ENCODE data around the gene ERCC8.
A peak's percentile ranks its signal among the peaks of the same experiment; 100 is the strongest.
"Not testable (repeated sequence)": the region's sequence is repeated elsewhere in the genome, so short reads cannot be mapped to it uniquely, and the experiment has no call there.

Gene ERCC8

GRCh38 chr5:60916646-60917045 is 28.2 kb downstream of the ERCC8 start:
- DNase-seq (ENCODE audit: low read depth, low spot score): no peak

- no peak for DNase-seq (ENCODE audit: low read depth, low spot score)
Observed at GRCh38 chr5:60903356-60903755, 41.5 kb downstream of the ERCC8 start.

- DNase-seq (ENCODE audit: low read depth, low spot score): no peak
Observed at GRCh38 chr5:60896991-60897390, 47.9 kb downstream of the ERCC8 start.

DNA sequence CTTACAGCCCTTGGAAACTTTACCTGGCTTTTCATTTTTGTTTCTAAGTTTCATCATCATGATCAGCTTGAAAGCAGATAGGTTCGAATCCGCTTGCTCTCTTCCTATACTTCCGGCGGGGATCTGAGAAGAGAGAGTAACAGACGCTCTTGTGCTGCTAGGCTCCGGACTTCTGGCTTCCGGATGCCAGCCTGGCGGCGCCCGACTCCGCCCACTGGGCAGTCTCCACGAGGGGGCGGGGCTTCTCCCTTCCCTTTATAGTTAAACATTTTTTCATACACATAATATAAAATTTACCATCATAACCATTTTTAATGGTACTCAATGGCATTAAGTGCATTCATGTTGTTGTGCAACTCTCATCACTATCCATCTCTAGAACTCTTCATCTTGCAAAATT is 51.3 kb downstream of the ERCC8 start:
- no peak for DNase-seq (ENCODE audit: low read depth, low spot score)

- no peak for DNase-seq (ENCODE audit: low read depth, low spot score)
Observed at GRCh38 chr5:60891667-60892066, 53.2 kb downstream of the ERCC8 start.

- no peak for DNase-seq (ENCODE audit: low read depth, low spot score)
Observed at GRCh38 chr5:60888359-60889061, 56.4 kb downstream of the ERCC8 start.

DNA sequence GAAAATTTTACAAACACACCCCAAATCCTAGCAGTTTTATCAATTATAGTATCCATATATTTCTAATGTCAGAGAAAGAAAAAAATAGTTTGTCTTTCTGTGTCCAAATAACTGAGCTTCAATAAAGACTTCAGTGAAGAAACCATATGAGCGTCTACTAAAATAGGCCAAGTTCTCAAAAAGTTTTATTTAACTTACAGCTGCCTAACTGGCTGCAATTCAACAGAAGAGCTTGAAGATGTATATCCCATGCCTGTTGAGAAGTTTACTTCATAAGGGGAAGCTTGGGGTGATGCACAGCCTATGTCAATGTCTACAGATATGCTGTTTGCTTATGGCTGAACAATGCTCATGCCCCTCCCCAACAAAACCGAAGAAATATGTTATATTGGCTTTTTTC is 57.1 kb downstream of the ERCC8 start:
- no peak for DNase-seq (ENCODE audit: low read depth, low spot score)

DNA sequence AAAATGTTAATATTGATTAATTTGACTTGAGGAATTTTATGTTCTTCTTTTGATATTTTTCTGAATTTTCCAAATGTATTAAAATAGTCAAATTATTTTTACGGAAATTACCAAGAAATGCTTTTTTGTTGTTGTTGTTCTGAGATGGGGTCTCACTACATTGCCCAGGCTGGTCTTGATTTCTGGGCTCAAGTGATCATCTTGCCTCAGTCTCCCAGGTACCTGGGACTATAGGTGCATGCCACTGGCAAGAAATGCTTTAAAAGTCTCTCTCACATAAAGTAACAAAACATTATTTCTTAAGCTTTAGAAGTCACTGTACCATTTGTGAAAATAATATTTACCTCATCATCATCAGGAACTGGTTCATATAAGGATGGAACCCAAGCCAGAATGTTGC is 57.8 kb downstream of the ERCC8 start:
- DNase-seq (ENCODE audit: low read depth, low spot score): no peak

GRCh38 chr5:60886158-60886557 is 58.7 kb downstream of the ERCC8 start:
- DNase-seq (ENCODE audit: low read depth, low spot score): no peak

GRCh38 chr5:60883229-60883628 is 61.6 kb downstream of the ERCC8 start:
- DNase-seq (ENCODE audit: low read depth, low spot score): peak; percentile 22

GRCh38 chr5:60872892-60873291 is 72.0 kb downstream of the ERCC8 start:
- DNase-seq (ENCODE audit: low read depth, low spot score): no peak

GRCh38 chr5:60870857-60871256 is 74.0 kb downstream of the ERCC8 start:
- DNase-seq (ENCODE audit: low read depth, low spot score): no peak

DNA sequence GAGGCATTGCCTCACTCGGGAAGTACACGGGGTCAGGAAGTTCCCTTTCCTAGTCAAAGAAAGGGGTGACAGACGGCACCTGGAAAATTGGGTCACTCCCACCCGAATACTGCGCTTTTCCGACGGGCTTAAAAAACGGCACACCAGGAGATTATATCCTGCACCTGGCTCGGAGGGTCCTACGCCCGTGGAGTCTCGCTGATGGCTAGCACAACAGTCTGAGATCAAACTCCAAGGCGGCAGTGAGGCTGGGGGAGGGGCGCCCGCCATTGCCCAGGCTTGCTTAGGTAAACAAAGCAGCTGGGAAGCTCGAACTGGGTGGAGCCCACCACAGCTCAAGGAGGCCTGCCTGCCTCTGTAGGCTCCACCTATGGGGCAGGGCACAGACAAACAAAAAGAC is 84.3 kb downstream of the ERCC8 start:
- not testable (repeated sequence) for DNase-seq (ENCODE audit: low read depth, low spot score)

- no peak for DNase-seq (ENCODE audit: low read depth, low spot score)
Observed at GRCh38 chr5:60856066-60856465, 88.8 kb downstream of the ERCC8 start.

GRCh38 chr5:60852940-60853339 is 91.9 kb downstream of the ERCC8 start:
- no peak for DNase-seq (ENCODE audit: low read depth, low spot score)

DNA sequence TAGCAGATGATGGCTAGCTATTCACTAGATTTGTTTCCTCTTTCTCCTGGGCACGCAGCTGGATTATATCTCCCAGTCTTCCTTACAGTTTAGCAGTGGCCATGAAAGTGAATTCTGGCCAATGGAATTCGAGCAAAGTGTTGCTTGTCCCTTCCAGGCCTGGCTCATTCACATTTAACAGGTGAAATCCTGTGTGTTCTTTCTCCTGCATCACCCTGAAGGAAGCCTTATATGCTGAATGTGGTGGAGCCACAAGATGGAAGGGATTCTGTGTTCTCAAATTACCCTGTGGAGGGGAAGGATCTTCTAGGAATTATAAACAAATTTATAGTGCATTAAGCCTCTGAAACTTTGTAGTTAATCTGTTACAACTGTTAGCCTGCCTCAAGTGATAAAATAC is 92.6 kb downstream of the ERCC8 start:
- DNase-seq (ENCODE audit: low read depth, low spot score): no peak

DNA sequence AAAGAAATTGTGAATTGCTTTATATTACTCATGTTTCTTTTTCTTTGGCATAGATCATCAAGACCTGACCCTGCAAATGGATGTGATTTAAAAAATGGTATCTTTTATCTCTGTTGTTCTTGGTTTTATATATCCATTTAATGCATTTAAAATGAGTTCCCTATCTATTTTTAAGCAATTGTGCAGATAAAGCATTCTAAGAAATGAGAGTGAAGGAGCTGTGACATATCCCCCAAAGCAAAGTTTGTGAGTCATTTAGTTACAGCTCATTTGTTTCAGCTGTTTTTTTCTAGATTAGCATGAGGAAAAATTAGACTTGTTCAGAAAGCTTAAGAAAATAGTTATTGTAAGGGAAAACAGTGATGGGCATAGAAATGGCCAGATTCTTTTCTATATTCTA is 93.2 kb downstream of the ERCC8 start:
- DNase-seq (ENCODE audit: low read depth, low spot score): no peak

- no peak for DNase-seq (ENCODE audit: low read depth, low spot score)
Observed at GRCh38 chr5:60846298-60846697, 98.6 kb downstream of the ERCC8 start.

DNA sequence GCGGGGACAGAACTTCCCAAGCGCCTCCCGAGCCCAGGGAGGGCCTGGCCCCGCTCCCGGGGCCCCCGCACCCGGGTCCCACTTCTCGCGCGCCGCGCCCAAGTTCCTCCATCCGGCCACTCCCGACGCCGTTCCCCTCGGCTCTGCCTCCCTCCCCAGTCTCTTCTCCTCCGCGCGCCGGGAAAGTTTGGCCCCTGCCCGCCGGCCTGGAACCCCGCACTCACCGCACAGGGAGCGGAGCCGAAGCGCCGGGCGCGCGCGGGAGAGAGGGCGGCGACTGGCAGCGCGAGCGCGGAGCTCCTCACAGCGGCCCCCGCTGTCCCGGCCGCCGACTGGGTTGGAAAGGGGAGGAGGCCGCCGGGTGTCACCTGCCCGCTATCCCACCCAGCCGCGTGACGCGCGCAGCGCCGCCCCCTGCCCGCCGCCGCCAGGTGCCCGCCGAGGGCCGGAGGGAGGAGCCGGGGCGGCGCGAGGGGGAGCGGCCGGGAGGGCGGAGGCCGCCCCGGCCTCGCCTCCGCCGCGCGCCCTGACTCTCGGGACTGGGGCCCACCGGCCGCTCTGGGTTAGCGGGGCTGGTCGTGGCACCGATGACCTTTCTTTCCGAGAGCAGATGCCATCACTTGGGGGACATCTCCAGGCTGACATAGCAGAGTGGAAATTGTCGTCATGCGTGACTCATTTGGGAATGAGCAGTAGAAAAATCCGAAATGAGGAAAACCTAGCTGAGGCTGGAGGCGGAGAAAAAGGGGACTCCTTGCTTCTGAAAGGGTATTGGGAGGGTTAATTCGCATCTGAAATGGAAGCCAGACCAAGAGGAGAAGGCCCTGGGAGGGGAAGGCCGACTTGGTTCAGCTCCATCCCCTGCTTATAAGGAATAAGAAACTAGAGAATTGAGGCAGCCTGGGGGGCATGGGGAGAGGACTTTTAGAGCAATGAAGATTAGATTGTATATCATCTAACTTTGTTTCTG is 100.6 kb downstream of the ERCC8 start, which contains the start of gene ELOVL7:
TSS of gene ELOVL7 (minus strand) at position 334 of the 970 bp plus-strand sequence. CDS start 56,872 bp downstream, outside the sequence.
- peak; percentile 84 for DNase-seq (ENCODE audit: low read depth, low spot score)

- DNase-seq (ENCODE audit: low read depth, low spot score): peak; percentile 44
Observed at GRCh38 chr5:60843386-60843935, 101.4 kb downstream of the ERCC8 start.

DNA sequence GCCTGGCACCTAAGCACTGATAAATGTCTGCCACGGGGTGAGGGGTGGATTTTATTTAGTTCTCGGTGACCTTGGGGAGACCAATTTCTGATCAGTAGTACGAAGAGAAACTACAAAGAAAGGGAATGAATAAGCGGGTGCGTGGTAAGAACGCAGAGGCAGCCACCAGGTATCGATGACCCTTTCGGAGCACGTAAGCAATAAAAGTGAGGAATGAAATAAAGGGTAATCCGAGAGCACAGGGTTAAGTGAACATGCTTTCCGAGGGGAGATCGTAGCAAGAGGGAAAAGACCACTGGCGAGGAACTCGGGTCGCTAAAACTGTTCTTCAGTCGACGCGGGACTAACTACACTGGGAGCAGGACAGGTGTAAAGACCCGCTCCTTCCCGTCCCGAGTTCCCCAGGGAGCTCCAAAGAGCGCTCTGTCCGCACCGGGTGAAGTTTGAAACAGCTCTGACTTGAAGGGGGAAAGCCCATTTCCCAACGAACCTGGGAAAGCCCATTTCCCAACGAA is 101.9 kb downstream of the ERCC8 start:
- peak; percentile 24 for DNase-seq (ENCODE audit: low read depth, low spot score)

- no peak for DNase-seq (ENCODE audit: low read depth, low spot score)
Observed at GRCh38 chr5:60841361-60841760, 103.5 kb downstream of the ERCC8 start.

All from astrocyte of the hippocampus (primary cell).